MM.1S (cell line): ENCODE results near the gene CUBN.

Experiments used
- EZH2 ChIP-seq: fragments of 300-600 bp; sonication (generic); optimal IDR thresholded peaks from 2 replicates; pipeline ENCODE3; 2017; ENCODE audit warnings: low read depth, mild to moderate bottlenecking, antibody characterized with exemption, low read length, mixed read lengths
- TF ChIP-seq, protein P1 (sequence below): fragments of 300-600 bp; sonication (generic); IDR thresholded peaks from 2 replicates; pipeline ENCODE4 v1.5.1; 2016; ENCODE audit warnings: antibody characterized with exemption, low read length, mixed read lengths

DNA sequence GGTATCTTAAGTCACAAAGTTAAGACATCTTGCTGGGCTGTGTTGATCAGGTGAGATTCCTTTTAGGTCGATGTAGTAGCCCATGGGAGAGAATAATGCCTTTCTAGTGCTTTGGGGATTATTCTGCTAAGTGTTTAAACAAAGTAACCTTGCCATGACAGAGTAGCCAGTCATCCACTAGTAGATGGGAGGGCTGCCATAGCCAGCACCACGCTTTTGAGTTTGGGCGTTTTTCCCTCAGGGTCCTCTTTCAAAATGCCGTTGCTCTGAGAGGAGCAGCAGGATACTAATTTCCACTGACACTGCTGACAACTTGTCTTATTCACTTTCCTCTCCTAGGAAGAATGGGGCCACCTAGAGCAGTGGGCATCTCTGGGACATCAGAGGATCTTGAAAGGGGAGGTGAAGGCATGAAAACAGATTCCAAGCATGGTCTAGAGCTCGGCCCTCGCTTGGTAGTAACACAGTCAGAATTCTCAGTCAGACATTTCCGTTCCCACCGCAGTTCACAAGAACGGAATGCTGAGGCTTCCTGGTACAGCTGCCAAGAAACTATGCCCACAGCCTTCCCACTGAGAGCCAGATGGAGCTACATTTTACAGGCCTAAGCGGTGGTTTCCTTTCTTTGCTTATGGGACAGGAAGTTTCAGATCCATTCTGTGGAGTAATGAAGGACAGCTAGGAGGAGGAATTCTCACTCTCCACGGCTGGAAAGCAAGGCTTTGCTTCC lies 297.1 kb downstream of the CUBN start:
- TF ChIP-seq, protein P1, sequence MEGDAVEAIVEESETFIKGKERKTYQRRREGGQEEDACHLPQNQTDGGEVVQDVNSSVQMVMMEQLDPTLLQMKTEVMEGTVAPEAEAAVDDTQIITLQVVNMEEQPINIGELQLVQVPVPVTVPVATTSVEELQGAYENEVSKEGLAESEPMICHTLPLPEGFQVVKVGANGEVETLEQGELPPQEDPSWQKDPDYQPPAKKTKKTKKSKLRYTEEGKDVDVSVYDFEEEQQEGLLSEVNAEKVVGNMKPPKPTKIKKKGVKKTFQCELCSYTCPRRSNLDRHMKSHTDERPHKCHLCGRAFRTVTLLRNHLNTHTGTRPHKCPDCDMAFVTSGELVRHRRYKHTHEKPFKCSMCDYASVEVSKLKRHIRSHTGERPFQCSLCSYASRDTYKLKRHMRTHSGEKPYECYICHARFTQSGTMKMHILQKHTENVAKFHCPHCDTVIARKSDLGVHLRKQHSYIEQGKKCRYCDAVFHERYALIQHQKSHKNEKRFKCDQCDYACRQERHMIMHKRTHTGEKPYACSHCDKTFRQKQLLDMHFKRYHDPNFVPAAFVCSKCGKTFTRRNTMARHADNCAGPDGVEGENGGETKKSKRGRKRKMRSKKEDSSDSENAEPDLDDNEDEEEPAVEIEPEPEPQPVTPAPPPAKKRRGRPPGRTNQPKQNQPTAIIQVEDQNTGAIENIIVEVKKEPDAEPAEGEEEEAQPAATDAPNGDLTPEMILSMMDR: no peak
- no peak for TF ChIP-seq EZH2
